ENCODE data around the gene ZNF821. TPM values are rescaled to one million over a fixed set of nuclear protein-coding genes. Genes with fewer than 3 reads are reported as not detected.

ZNF821 gene
- total RNA-seq, result 1 to 10 TPM; 2.5 to 8.2 (median 4.0) TPM

GRCh38 chr16:71883849-71884638 is at the start of gene ZNF821:
ZNF821 (minus strand) TSS chr16:71884182; CDS start chr16:71879946, 4,236 bp downstream.
- Histone ChIP-seq H3K27me3 (no peaks in the 10 kb centered on the region), H3K9me3 (no peaks in the 10 kb centered on the region), H3K4me1 (peaks cover 0 to 40% (median 5%) of the 10 kb centered on the region in 3 donors), H3K27ac (peak within 1 kb of the TSS; percentile 89 to 93 (median 92)), H3K4me3 (peak within 1 kb of the TSS; percentile 90 to 99 (median 97)), H3K36me3 (peaks cover 0 to 22% (median 0%) of the 10 kb centered on the region in 3 donors)
- DNase-seq, result no peak
- intact Hi-C loops (cut with DNase I), result loop anchor here (10.0 kb wide), 1 partner anchor 69 kb away; no protein-coding TSS in a partner anchor
- TF ChIP-seq POLR2A (IDR thresholded peaks at IDR 0.05) (peak in 1 of 4 donors; percentile 25), CTCF (IDR thresholded peaks at IDR 0.05) (peak in 3 of 6 experiments; percentile 22 to 39 (median 25))
- WGBS, 2 donors, result 0% methylated on average over 12 to 28 of the region's 85 CpGs

GRCh38 chr16:71933017-71933416 is 49.0 kb upstream of the ZNF821 start:
- TF ChIP-seq POLR2A (IDR thresholded peaks at IDR 0.05) (no peak), CTCF (IDR thresholded peaks at IDR 0.05) (no peak)
- Histone ChIP-seq H3K27me3 (no peaks in the 10 kb centered on the region), H3K9me3 (no peaks in the 10 kb centered on the region), H3K4me1 (peaks cover 10 to 28% (median 10%) of the 10 kb centered on the region in 3 donors), H3K36me3 (peaks cover 1 to 73% (median 13%) of the 10 kb centered on the region in 3 donors), H3K27ac (no peak overlapping the region), H3K4me3 (no peak overlapping the region)
- intact Hi-C loops (cut with DNase I), result no loop called here
- no peak for DNase-seq
- WGBS, 2 donors, result 78% methylated on average over 1 of the region's 1 CpG

- Histone ChIP-seq H3K9me3 (no peaks in the 10 kb centered on the region), H3K4me1 (peaks cover 10 to 42% (median 22%) of the 10 kb centered on the region in 3 donors), H3K27ac (no peak overlapping the region), H3K4me3 (no peak overlapping the region), H3K27me3 (no peaks in the 10 kb centered on the region), H3K36me3 (peaks cover 3 to 88% (median 17%) of the 10 kb centered on the region in 3 donors)
- intact Hi-C loops (cut with DNase I), result no loop called here
- 91 to 93% methylated on average over 6 of the region's 6 CpGs for WGBS, 2 donors
- DNase-seq, result no peak
- TF ChIP-seq CTCF (IDR thresholded peaks at IDR 0.05) (no peak), POLR2A (IDR thresholded peaks at IDR 0.05) (no peak)
Measured at GRCh38 chr16:71931599-71931998, 47.6 kb upstream of the ZNF821 start.

GRCh38 chr16:71931001-71931400 is 47.0 kb upstream of the ZNF821 start:
- Histone ChIP-seq H3K4me1 (peaks cover 10 to 48% (median 22%) of the 10 kb centered on the region in 3 donors), H3K4me3 (no peak overlapping the region), H3K9me3 (no peaks in the 10 kb centered on the region), H3K27ac (no peak overlapping the region), H3K27me3 (no peaks in the 10 kb centered on the region), H3K36me3 (peaks cover 3 to 94% (median 21%) of the 10 kb centered on the region in 3 donors)
- WGBS, 2 donors, result 75 to 85% methylated on average over 2 of the region's 2 CpGs
- intact Hi-C loops (cut with DNase I), result no loop called here
- no peak for DNase-seq
- no peak for TF ChIP-seq CTCF (IDR thresholded peaks at IDR 0.05)
- no peak for TF ChIP-seq POLR2A (IDR thresholded peaks at IDR 0.05)

GRCh38 chr16:71930013-71930563 is 46.1 kb upstream of the ZNF821 start:
- H3K9me3 ChIP-seq, result no peaks in the 10 kb centered on the region
- H3K4me3 ChIP-seq, result no peak overlapping the region
- no peaks in the 10 kb centered on the region for H3K27me3 ChIP-seq
- intact Hi-C loops (cut with DNase I), result no loop called here
- H3K4me1 ChIP-seq, result peaks cover 10 to 48% (median 22%) of the 10 kb centered on the region in 3 donors
- DNase-seq, result no peak
- TF ChIP-seq CTCF (IDR thresholded peaks at IDR 0.05), result no peak
- TF ChIP-seq POLR2A (IDR thresholded peaks at IDR 0.05), result no peak
- H3K27ac ChIP-seq, result no peak overlapping the region
- WGBS, 2 donors, result 83 to 90% methylated on average over 5 of the region's 5 CpGs
- H3K36me3 ChIP-seq, result peaks cover 3 to 96% (median 31%) of the 10 kb centered on the region in 3 donors

Measured in esophagus squamous epithelium (tissue), 5 donors.